Psoas muscle (tissue), 8 donors: ENCODE measurements around the gene SP100. TPM values are rescaled to one million over a fixed set of nuclear protein-coding genes. Genes with fewer than 3 reads are reported as not detected.

Source experiments
- ATAC-seq, 4 donors: fragments of 200-7000 bp; cut with Tn5 transposase; one replicate each; pipeline ENCODE4 v1.9.1; 2020; ENCODE audit warnings: moderate library complexity in 3 of 4, mild to moderate bottlenecking in 2 of 4
- DNase-seq, 2 donors: peaks; one replicate each; pipeline ENCODE4 v3.0.0-alpha.2; 2020
- H3K27ac ChIP-seq: fragments of 200-600 bp; one replicate; pipeline ENCODE4 v1.8.0; 2022
- H3K27me3 ChIP-seq, 3 donors: fragments of 200-600 bp in 1 of 3; one replicate each; pipeline versions ENCODE4 v1.6.1 to v1.8.0; 2013 to 2022; ENCODE audit warnings: low read length in 2 of 3, mild to moderate bottlenecking in 2 of 3, moderate library complexity in 1 of 3; ENCODE audit not compliant: insufficient read depth in 3 of 3
- H3K36me3 ChIP-seq, 2 donors: fragments of 200-600 bp in 1 of 2; one replicate each; pipeline versions ENCODE4 v1.6.1 to v1.8.0; 2013 to 2022; ENCODE audit warnings: low read depth in 1 of 2, mild to moderate bottlenecking in 1 of 2, moderate library complexity in 1 of 2; ENCODE audit not compliant: insufficient read depth in 1 of 2
- H3K4me1 ChIP-seq: fragments of 200-600 bp; one replicate; pipeline ENCODE4 v1.8.0; 2022
- H3K4me3 ChIP-seq: fragments of 200-600 bp; one replicate; pipeline ENCODE4 v1.8.0; 2022; ENCODE audit warnings: mild to moderate bottlenecking
- H3K9me3 ChIP-seq: fragments of 200-600 bp; one replicate; pipeline ENCODE4 v1.8.0; 2022
- WGBS, 3 donors: extraction: QIAGEN DNeasy Blood & Tissue Kit; methylation state at CpG; one replicate each; pipeline versions ENCODE4 v1.1.6 to v1.1.7; 2013; 5-methylcytosine and 5-hydroxymethylcytosine counted together
- intact Hi-C, 2 donors: fragments of 100-400 bp; cut with DNase I; formaldehyde crosslinking; loops; one replicate each; pipeline versions ENCODE4 v1.11.0 to v1.14.2; 2022
- polyA plus RNA-seq, 3 donors: library from polyadenylated mRNA; stranded (reverse); fragments of 200-250 nt; gene quantifications; one replicate each; pipeline ENCODE4 v1.2.3, GENCODE V29; 2013
- total RNA-seq, 4 donors: library from RNA; stranded (reverse); fragmentation: NEBNext Ultra II Directional in 2 of 4; extraction: Animal tissue kit (Norgen Biotek cat#: 25700) in 2 of 4; gene quantifications; one replicate each; pipeline versions ENCODE4 v1.2.1 to v1.2.4, GENCODE V29; 2021 to 2023
- TF ChIP-seq, protein P1 (sequence below): fragments of 200-600 bp; IDR thresholded peaks from one replicate; pipeline ENCODE4 v1.8.0; 2022; ENCODE audit warnings: antibody characterized with exemption
- donor health status: healthy with polysubstance abuse.
- donor health status: DM: no; HTN: no; CAD: no; lungs with moderate emphysema.
- donor health status: Bipolar disorder and iron deficiency.
- donor health status: healthy.
- donor health status: DM: yes; HTN: yes; CAD: no.
- donor health status: DM: no; HTN: no; CAD: no.
- donor health status: DM: no; HTN: no; CAD: no.
- donor health status: DM: yes; HTN: yes; CAD: no.

Gene SP100
- total and polyA plus RNA-seq, 7 donors, result 6.5 to 28.0 (median 13.5) TPM

DNA sequence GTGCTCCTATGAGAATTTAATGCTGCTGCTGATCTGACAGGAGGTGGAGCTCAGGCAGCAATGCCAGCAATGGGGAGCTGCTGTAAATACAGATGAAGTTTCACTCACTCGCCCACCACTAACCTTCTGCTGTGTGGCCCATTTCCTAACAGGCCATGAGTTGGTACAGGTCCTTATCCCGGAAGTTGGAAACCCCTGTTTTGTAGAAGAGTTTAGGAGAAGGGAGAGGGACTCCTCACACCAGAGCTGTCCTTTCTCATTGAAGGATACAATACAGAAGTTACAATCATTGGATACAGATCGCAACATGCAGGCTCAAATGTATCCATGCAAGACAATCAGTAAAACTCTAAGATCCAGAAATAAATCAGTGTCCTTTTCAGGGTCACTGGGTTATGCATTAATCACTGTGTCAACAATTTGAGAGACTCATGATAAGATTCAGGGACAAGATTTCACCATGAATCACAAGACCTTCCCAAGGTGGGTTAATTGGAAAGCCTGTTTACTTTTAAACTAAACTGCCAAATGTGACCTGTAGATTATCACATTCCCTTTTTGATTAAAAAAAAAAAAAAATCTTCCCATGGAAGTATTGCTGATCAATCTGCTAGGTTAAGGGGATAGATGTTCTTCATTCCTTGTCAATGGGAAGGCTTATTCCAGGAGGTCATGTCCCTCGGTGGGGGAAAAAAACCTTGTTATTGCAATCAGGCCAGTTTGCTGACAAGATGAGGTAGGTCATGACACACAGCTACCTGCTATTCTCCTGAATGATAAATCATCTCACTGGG lies 97.2 kb downstream of the SP100 start:
- intact Hi-C loops, result no loop called here
- TF ChIP-seq, protein P1, sequence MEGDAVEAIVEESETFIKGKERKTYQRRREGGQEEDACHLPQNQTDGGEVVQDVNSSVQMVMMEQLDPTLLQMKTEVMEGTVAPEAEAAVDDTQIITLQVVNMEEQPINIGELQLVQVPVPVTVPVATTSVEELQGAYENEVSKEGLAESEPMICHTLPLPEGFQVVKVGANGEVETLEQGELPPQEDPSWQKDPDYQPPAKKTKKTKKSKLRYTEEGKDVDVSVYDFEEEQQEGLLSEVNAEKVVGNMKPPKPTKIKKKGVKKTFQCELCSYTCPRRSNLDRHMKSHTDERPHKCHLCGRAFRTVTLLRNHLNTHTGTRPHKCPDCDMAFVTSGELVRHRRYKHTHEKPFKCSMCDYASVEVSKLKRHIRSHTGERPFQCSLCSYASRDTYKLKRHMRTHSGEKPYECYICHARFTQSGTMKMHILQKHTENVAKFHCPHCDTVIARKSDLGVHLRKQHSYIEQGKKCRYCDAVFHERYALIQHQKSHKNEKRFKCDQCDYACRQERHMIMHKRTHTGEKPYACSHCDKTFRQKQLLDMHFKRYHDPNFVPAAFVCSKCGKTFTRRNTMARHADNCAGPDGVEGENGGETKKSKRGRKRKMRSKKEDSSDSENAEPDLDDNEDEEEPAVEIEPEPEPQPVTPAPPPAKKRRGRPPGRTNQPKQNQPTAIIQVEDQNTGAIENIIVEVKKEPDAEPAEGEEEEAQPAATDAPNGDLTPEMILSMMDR, result no peak
- no peak overlapping the region for H3K4me3 ChIP-seq
- H3K27me3 ChIP-seq, result no peaks in the 10 kb centered on the region
- no peaks in the 10 kb centered on the region for H3K9me3 ChIP-seq
- DNase-seq (no peak), ATAC-seq (no peak)
- H3K36me3 ChIP-seq, result no peaks in the 10 kb centered on the region
- 79 to 88% (median 82%) methylated on average over 4 of the region's 4 CpGs for WGBS, 3 donors
- no peaks in the 10 kb centered on the region for H3K4me1 ChIP-seq
- no peak overlapping the region for H3K27ac ChIP-seq

GRCh38 chr2:230520061-230520874 lies 104.3 kb downstream of the SP100 start:
- WGBS, 3 donors, result 81 to 85% (median 82%) methylated on average over 9 of the region's 9 CpGs
- TF ChIP-seq, protein P1, result no peak
- DNase-seq, result no peak
- H3K4me1 ChIP-seq, result no peaks in the 10 kb centered on the region
- ATAC-seq, result no peak
- intact Hi-C loops, result no loop called here
- no peaks in the 10 kb centered on the region for H3K36me3 ChIP-seq
- H3K9me3 ChIP-seq, result no peaks in the 10 kb centered on the region
- H3K27me3 ChIP-seq, result no peaks in the 10 kb centered on the region
- H3K27ac ChIP-seq, result no peak overlapping the region
- H3K4me3 ChIP-seq, result no peak overlapping the region

- Histone ChIP-seq H3K9me3 (no peaks in the 10 kb centered on the region), H3K4me1 (no peaks in the 10 kb centered on the region), H3K36me3 (no peaks in the 10 kb centered on the region), H3K27ac (no peak overlapping the region), H3K27me3 (no peaks in the 10 kb centered on the region), H3K4me3 (no peak overlapping the region)
- TF ChIP-seq, protein P1, result no peak
- intact Hi-C loops, result no loop called here
- ATAC-seq (no peak), DNase-seq (no peak)
These were observed 104.8 kb downstream of the SP100 start for GRCh38 chr2:230520875-230521155.

DNA sequence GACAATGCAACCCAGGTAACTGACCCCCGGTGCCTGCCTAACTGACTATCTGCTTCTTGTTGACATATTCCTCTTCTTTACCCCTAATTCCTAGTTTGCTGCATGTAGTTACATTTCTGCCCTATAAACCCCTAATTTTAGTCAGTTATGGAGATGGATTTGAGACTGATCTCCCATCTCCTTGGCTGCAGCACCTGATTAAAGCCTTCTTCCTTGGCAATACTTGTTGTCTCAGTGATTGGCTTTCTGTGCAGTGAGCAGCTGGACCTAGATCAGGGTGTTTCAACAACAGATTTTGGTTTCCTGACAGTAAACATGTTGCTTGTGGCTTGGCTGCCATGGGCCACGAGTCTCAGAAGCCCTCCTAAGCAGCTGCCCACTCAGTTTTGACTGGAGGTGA lies 105.4 kb downstream of the SP100 start:
- H3K36me3 ChIP-seq, result no peaks in the 10 kb centered on the region
- no peaks in the 10 kb centered on the region for H3K9me3 ChIP-seq
- ATAC-seq (no peak), DNase-seq (no peak)
- 79 to 83% (median 82%) methylated on average over 2 of the region's 2 CpGs for WGBS, 3 donors
- no peak overlapping the region for H3K27ac ChIP-seq
- H3K4me1 ChIP-seq, result no peaks in the 10 kb centered on the region
- TF ChIP-seq, protein P1, result no peak
- no peak overlapping the region for H3K4me3 ChIP-seq
- no peaks in the 10 kb centered on the region for H3K27me3 ChIP-seq
- intact Hi-C loops, result no loop called here
